Liver (tissue), 9 donors: ENCODE data around the gene GON7. TPM values are rescaled to one million over a fixed set of nuclear protein-coding genes. Genes with fewer than 3 reads are reported as not detected.

ENCODE experiments used
- DNase-seq: peaks from one replicate; pipeline ENCODE4 v3.0.0-alpha.2; 2017; ENCODE audit warnings: low spot score
- H3K27ac ChIP-seq, 2 donors: one replicate each; pipeline ENCODE4 v1.7.0; 2013; ENCODE audit warnings: inconsistent platforms in 2 of 2, low read length in 2 of 2, control low read depth in 1 of 2, low read depth in 1 of 2, mild to moderate bottlenecking in 1 of 2
- H3K27me3 ChIP-seq, 4 donors: one replicate each; pipeline versions ENCODE4 v1.6.1 to v1.7.0; 2013; ENCODE audit warnings: low read length in 3 of 4, inconsistent platforms in 1 of 4, mild to moderate bottlenecking in 1 of 4, moderate library complexity in 1 of 4; ENCODE audit not compliant: control insufficient read depth in 4 of 4, insufficient read depth in 4 of 4
- H3K36me3 ChIP-seq, 4 donors: one replicate each; pipeline versions ENCODE4 v1.6.1 to v1.7.0; 2013; ENCODE audit warnings: low read length in 3 of 4, mild to moderate bottlenecking in 3 of 4, low read depth in 1 of 4, moderate library complexity in 1 of 4; ENCODE audit not compliant: control insufficient read depth in 4 of 4, insufficient read depth in 3 of 4
- H3K4me1 ChIP-seq, 4 donors: one replicate each; pipeline versions ENCODE4 v1.6.1 to v1.7.0; 2013; ENCODE audit warnings: low read length in 3 of 4, mild to moderate bottlenecking in 3 of 4, moderate library complexity in 1 of 4; ENCODE audit not compliant: control insufficient read depth in 4 of 4, insufficient read depth in 4 of 4
- H3K4me3 ChIP-seq, 3 donors: one replicate each; pipeline versions ENCODE4 v1.6.1 to v1.7.0; 2013; ENCODE audit warnings: low read length in 3 of 3, control low read depth in 1 of 3, low read depth in 1 of 3, mild to moderate bottlenecking in 1 of 3
- H3K9ac ChIP-seq, 2 donors: one replicate each; pipeline ENCODE4 v1.7.0; 2013; ENCODE audit warnings: low read length in 2 of 2, mild to moderate bottlenecking in 2 of 2, moderate library complexity in 2 of 2, control low read depth in 1 of 2, low read depth in 1 of 2
- H3K9me3 ChIP-seq, 4 donors: one replicate each; pipeline versions ENCODE4 v1.6.1 to v1.7.0; 2013; ENCODE audit warnings: low read length in 3 of 4; ENCODE audit not compliant: control insufficient read depth in 4 of 4
- FOXA1 ChIP-seq: IDR thresholded peaks from 2 replicates; pipeline ENCODE4 v1.6.1; 2016; ENCODE audit warnings: antibody characterized with exemption
- GABPA ChIP-seq, 2 donors: IDR thresholded peaks in 1 of 2; conservative IDR thresholded peaks in 1 of 2; 2 replicates each; pipeline ENCODE4 v1.6.1; 2016; ENCODE audit warnings: antibody characterized with exemption in 2 of 2, mild to moderate bottlenecking in 1 of 2, moderate library complexity in 1 of 2
- HNF4A ChIP-seq, 2 donors: conservative IDR thresholded peaks; 2 replicates each; pipeline ENCODE4 v1.6.1; 2016; ENCODE audit warnings: antibody characterized with exemption in 2 of 2, mild to moderate bottlenecking in 2 of 2
- HNF4G ChIP-seq: IDR thresholded peaks from 2 replicates; pipeline ENCODE4 v1.6.1; 2016; ENCODE audit warnings: antibody characterized with exemption
- JUND ChIP-seq, 2 donors: IDR thresholded peaks; 2 replicates each; pipeline ENCODE4 v1.6.1; 2016; ENCODE audit warnings: antibody characterized with exemption in 2 of 2
- MAX ChIP-seq: IDR thresholded peaks from 2 replicates; pipeline ENCODE4 v1.6.1; 2016; ENCODE audit warnings: antibody characterized with exemption
- RAD21 ChIP-seq, 2 donors: IDR thresholded peaks; 2 replicates each; pipeline ENCODE4 v1.6.1; 2016; ENCODE audit warnings: antibody characterized with exemption in 2 of 2, mild to moderate bottlenecking in 2 of 2
- RXRA ChIP-seq, 2 donors: IDR thresholded peaks; 2 replicates each; pipeline ENCODE4 v1.6.1; 2017 to 2018; ENCODE audit warnings: antibody characterized with exemption in 2 of 2, mild to moderate bottlenecking in 1 of 2
- SP1 ChIP-seq: IDR thresholded peaks from 2 replicates; pipeline ENCODE4 v1.6.1; 2018; ENCODE audit warnings: antibody characterized with exemption, mild to moderate bottlenecking
- TAF1 ChIP-seq: conservative IDR thresholded peaks from 2 replicates; pipeline ENCODE4 v1.6.1; 2016; ENCODE audit warnings: antibody characterized with exemption, mild to moderate bottlenecking
- YY1 ChIP-seq: IDR thresholded peaks from 2 replicates; pipeline ENCODE4 v1.6.1; 2016; ENCODE audit warnings: antibody characterized with exemption, mild to moderate bottlenecking
- ZBTB33 ChIP-seq: IDR thresholded peaks from 2 replicates; pipeline ENCODE4 v1.6.1; 2016; ENCODE audit warnings: antibody characterized with exemption
- WGBS: extraction: QIAGEN DNeasy Blood & Tissue Kit; methylation state at CpG from one replicate; pipeline ENCODE4 v1.1.7; 2013; 5-methylcytosine and 5-hydroxymethylcytosine counted together
- polyA plus RNA-seq, 2 donors: library from polyadenylated mRNA; stranded (reverse) in 1 of 2; unstranded in 1 of 2; fragments of 200-250 nt in 1 of 2; fragments of >200 nt in 1 of 2; fragmentation: Nextera tagmentation in 1 of 2; extraction: Ambion mirVana in 1 of 2; gene quantifications; one replicate each; pipeline versions ENCODE4 v1.2.1 to v1.2.3, GENCODE V29; 2013 to 2015
- total RNA-seq, 2 donors: library from RNA; depleted of rRNA; stranded (reverse); fragments of >200 nt; gene quantifications; one replicate each; pipeline ENCODE4 v1.2.3, GENCODE V29; 2014
- donor health status: healthy.
- donor health status: healthy.
- donor health status: healthy.
- donor health status: healthy.
- donor health status: healthy.

The GON7 gene
- total and polyA plus RNA-seq, 4 donors: 9.0 to 11.2 (median 9.5) TPM

GRCh38 chr14:93199031-93199430 is 7.8 kb downstream of the GON7 start:
- Histone ChIP-seq H3K4me1 (no peaks in the 10 kb centered on the region), H3K4me3 (no peak overlapping the region), H3K36me3 (no peaks in the 10 kb centered on the region), H3K9me3 (no peaks in the 10 kb centered on the region), H3K9ac (no peak overlapping the region), H3K27me3 (no peaks in the 10 kb centered on the region), H3K27ac (no peak overlapping the region)
- no peak for TF ChIP-seq HNF4A (conservative IDR thresholded peaks at IDR 0.05)
- TF ChIP-seq GABPA (IDR thresholded peaks at IDR 0.05 in 1 of 2, conservative IDR thresholded peaks at IDR 0.05 in 1 of 2): no peak
- no peak for TF ChIP-seq RXRA (IDR thresholded peaks at IDR 0.05)
- no peak for TF ChIP-seq HNF4G
- no peak for TF ChIP-seq JUND (IDR thresholded peaks at IDR 0.05)
- TF ChIP-seq SP1: no peak
- TF ChIP-seq ZBTB33: no peak
- no peak for TF ChIP-seq RAD21 (IDR thresholded peaks at IDR 0.05)
- no peak for DNase-seq
- WGBS: 98% methylated on average over 4 of the region's 4 CpGs

- H3K27me3 ChIP-seq: no peaks in the 10 kb centered on the region
- TF ChIP-seq YY1: no peak
- TF ChIP-seq TAF1: no peak
- no peak for TF ChIP-seq HNF4G
- no peak for TF ChIP-seq SP1
- no peak for TF ChIP-seq JUND (IDR thresholded peaks at IDR 0.05)
- no peak for TF ChIP-seq FOXA1
- no peak for TF ChIP-seq MAX
- TF ChIP-seq ZBTB33: no peak
- TF ChIP-seq HNF4A (conservative IDR thresholded peaks at IDR 0.05): no peak
- H3K27ac ChIP-seq: no peak overlapping the region
- no peak overlapping the region for H3K4me3 ChIP-seq
- H3K9ac ChIP-seq: no peak overlapping the region
- no peaks in the 10 kb centered on the region for H3K9me3 ChIP-seq
- 90% methylated on average over 1 of the region's 1 CpG for WGBS
- H3K36me3 ChIP-seq: no peaks in the 10 kb centered on the region
- H3K4me1 ChIP-seq: no peaks in the 10 kb centered on the region
- no peak for DNase-seq
Observed at GRCh38 chr14:93195316-93195999, 11.4 kb downstream of the GON7 start.

GRCh38 chr14:93186956-93187355 is 19.9 kb downstream of the GON7 start:
- Histone ChIP-seq H3K27ac (no peak overlapping the region), H3K9ac (no peak overlapping the region)
- TF ChIP-seq FOXA1: no peak

More at GRCh38 chr14:93186956-93187355, 19.9 kb downstream of the GON7 start:
- no peak for DNase-seq
- 92% methylated on average over 3 of the region's 3 CpGs for WGBS
- H3K4me1 ChIP-seq: peaks cover 5 to 20% (median 14%) of the 10 kb centered on the region in 4 donors
- H3K4me3 ChIP-seq: no peak overlapping the region
- H3K36me3 ChIP-seq: peaks cover 0 to 5% (median 2%) of the 10 kb centered on the region in 4 donors
- no peaks in the 10 kb centered on the region for H3K9me3 ChIP-seq
- no peaks in the 10 kb centered on the region for H3K27me3 ChIP-seq
